HCT116 (cell line): ENCODE results near the gene ST14. TPM values are rescaled to one million over a fixed set of nuclear protein-coding genes. Genes with fewer than 3 reads are reported as not detected.

Experiments used
- ATAC-seq: fragments of 200-7000 bp; cut with Tn5 transposase; 2 replicates; pipeline ENCODE4 v1.9.1; 2020; ENCODE audit warnings: mild to moderate bottlenecking, moderate library complexity
- BruUV-seq: library from RNA; stranded (reverse); fragments of 400-500 nt; replicated peaks from 2 replicates; lab custom pipeline; 2021; lab: Mats Ljungman, UMichigan
- CTCF ChIA-PET: fragments of 300-600 bp; sonication (Branson Sonifier 250); formaldehyde crosslinking; loops from one replicate; lab custom pipeline; 2021; ENCODE audit warnings: antibody characterized with exemption; lab: Charles Lee
- POLR2A ChIA-PET: fragments of 300-600, 350-600 bp; sonication (Branson Sonifier 250); formaldehyde crosslinking; loops from one replicate; lab custom pipeline; 2021; ENCODE audit warnings: antibody characterized with exemption; lab: Charles Lee
- RAD21 ChIA-PET, 2 experiments: fragments of 300-600 bp; sonication (Branson Sonifier 250); formaldehyde crosslinking; loops; one replicate each; lab custom pipeline; 2023; ENCODE audit warnings: low total read pairs in 2 of 2; ENCODE audit not compliant: uncharacterized antibody in 2 of 2, unreplicated experiment in 2 of 2, low non-redundant PET in 1 of 2; lab: Charles Lee
- DNase-seq: peaks from one replicate; pipeline ENCODE4 v3.0.0-alpha.2; 2010; ENCODE audit warnings: low read depth, low spot score
- H2AFZ ChIP-seq: fragments of 200-600 bp; shearing (Covaris generic), sonication (generic); 2 replicates; pipeline ENCODE4 v1.6.1; 2017; ENCODE audit warnings: low read depth, mixed run types, mixed read lengths, antibody characterized with exemption, low read length; ENCODE audit not compliant: poor library complexity, severe bottlenecking
- H3K27ac ChIP-seq: 2 replicates; pipeline ENCODE4 v1.5.1; 2012; ENCODE audit warnings: low read depth, low read length
- H3K27me3 ChIP-seq: fragments of 200-600 bp; sonication (generic); 2 replicates; pipeline ENCODE4 v1.6.1; 2016; ENCODE audit warnings: mixed run types, low read length, mixed read lengths; ENCODE audit not compliant: insufficient read depth
- H3K36me3 ChIP-seq, 2 experiments: fragments of 200-500 bp in 1 of 2; fragments of 200-600 bp in 1 of 2; sonication (Bioruptor generic) in 1 of 2; sonication (generic) in 1 of 2; 2 replicates each; pipeline versions ENCODE4 v1.5.1 to v1.6.1; 2014 to 2016; ENCODE audit warnings: low read length in 2 of 2, inconsistent platforms in 1 of 2, mixed read lengths in 1 of 2, mixed run types in 1 of 2; ENCODE audit not compliant: insufficient read depth in 2 of 2, control insufficient read depth in 1 of 2
- H3K4me1 ChIP-seq, 2 experiments: fragments of 200-600 bp in 1 of 2; sonication (generic) in 1 of 2; 2 replicates each; pipeline versions ENCODE4 v1.5.1 to v1.6.1; 2012 to 2017; ENCODE audit warnings: low read length in 2 of 2, inconsistent platforms in 1 of 2, mild to moderate bottlenecking in 1 of 2, mixed read lengths in 1 of 2, mixed run types in 1 of 2, moderate library complexity in 1 of 2; ENCODE audit not compliant: insufficient read depth in 2 of 2, control insufficient read depth in 1 of 2
- H3K4me2 ChIP-seq: fragments of 200-600 bp; sonication (generic); 2 replicates; pipeline ENCODE4 v1.6.1; 2017; ENCODE audit warnings: mixed run types, low read length, mixed read lengths
- H3K4me3 ChIP-seq, 2 experiments: fragments of 200-600 bp in 1 of 2; sonication (generic) in 1 of 2; replicated peaks in 1 of 2; 2 replicates each; pipeline ENCODE4 v1.5.1; 2011 to 2016; ENCODE audit warnings: low read length in 2 of 2, control low read depth in 1 of 2, low read depth in 1 of 2, mild to moderate bottlenecking in 1 of 2, mixed read lengths in 1 of 2, mixed run types in 1 of 2
- H3K79me2 ChIP-seq: fragments of 200-600 bp; sonication (generic); 2 replicates; pipeline ENCODE4 v1.6.1; 2017; ENCODE audit warnings: mild to moderate bottlenecking, mixed run types, low read length, moderate library complexity, mixed read lengths; ENCODE audit not compliant: insufficient read depth
- H3K9ac ChIP-seq: fragments of 200-600 bp; sonication (generic); 2 replicates; pipeline ENCODE4 v1.6.1; 2016; ENCODE audit warnings: low read length, mixed read lengths
- H3K9me2 ChIP-seq: fragments of 200-600 bp; sonication (generic), shearing (Covaris generic); 2 replicates; pipeline ENCODE4 v1.6.1; 2017; ENCODE audit warnings: mixed run types, mild to moderate bottlenecking, moderate library complexity; ENCODE audit not compliant: insufficient read depth
- H3K9me3 ChIP-seq, 2 experiments: fragments of 200-500 bp in 1 of 2; fragments of 200-600 bp in 1 of 2; sonication (Bioruptor generic) in 1 of 2; sonication (generic) in 1 of 2; 2 replicates each; pipeline ENCODE4 v1.6.1; 2014 to 2017; ENCODE audit warnings: low read length in 2 of 2, mixed read lengths in 2 of 2, inconsistent platforms in 1 of 2, low read depth in 1 of 2, mild to moderate bottlenecking in 1 of 2, mixed run types in 1 of 2, moderate library complexity in 1 of 2; ENCODE audit not compliant: control insufficient read depth in 1 of 2, insufficient read depth in 1 of 2
- H4K20me1 ChIP-seq: fragments of 200-600 bp; sonication (generic), shearing (Covaris generic); 2 replicates; pipeline ENCODE4 v1.6.1; 2017; ENCODE audit warnings: mixed run types, mild to moderate bottlenecking, moderate library complexity; ENCODE audit not compliant: insufficient read depth
- ATF3 ChIP-seq: IDR thresholded peaks from 2 replicates; pipeline ENCODE4 v1.6.1; 2012
- CTCF ChIP-seq, 3 experiments: fragments of 200-600 bp in 1 of 3; sonication (generic) in 1 of 3; IDR thresholded peaks in 2 of 3; conservative IDR thresholded peaks in 1 of 3; 2 replicates each; pipeline ENCODE4 v1.5.1; 2012 to 2017; ENCODE audit warnings: low read depth in 2 of 3, low read length in 2 of 3, antibody characterized with exemption in 1 of 3, borderline replicate concordance in 1 of 3, control low read depth in 1 of 3, mild to moderate bottlenecking in 1 of 3, mixed read lengths in 1 of 3, mixed run types in 1 of 3, moderate library complexity in 1 of 3; ENCODE audit not compliant: insufficient read depth in 1 of 3
- EGR1 ChIP-seq: IDR thresholded peaks from 2 replicates; pipeline ENCODE4 v1.6.1; 2012; ENCODE audit warnings: low read depth
- EZH2 ChIP-seq: fragments of 200-600 bp; sonication (generic); IDR thresholded peaks from 2 replicates; pipeline ENCODE4 v1.6.1; 2017; ENCODE audit warnings: antibody characterized with exemption, mixed run types
- EZH2phosphoT487 ChIP-seq: fragments of 200-600 bp; IDR thresholded peaks from 2 replicates; pipeline ENCODE4 v1.6.1; 2018; ENCODE audit warnings: antibody characterized with exemption, borderline replicate concordance
- FOSL1 ChIP-seq: IDR thresholded peaks from 2 replicates; pipeline ENCODE4 v1.6.1; 2012; ENCODE audit warnings: low read depth
- JUND ChIP-seq: IDR thresholded peaks from 2 replicates; pipeline ENCODE4 v1.6.1; 2012
- POLR2A ChIP-seq: IDR thresholded peaks from 2 replicates; pipeline ENCODE4 v1.7.0; 2011; ENCODE audit warnings: borderline replicate concordance; ENCODE audit not compliant: insufficient read depth, insufficient read length; ENCODE audit errors: extremely low read depth
- POLR2AphosphoS5 ChIP-seq: IDR thresholded peaks from 2 replicates; pipeline ENCODE4 v1.6.1; 2011; ENCODE audit warnings: mild to moderate bottlenecking, low read depth, low read length, moderate library complexity
- RAD21 ChIP-seq: IDR thresholded peaks from 2 replicates; pipeline ENCODE4 v1.6.1; 2012; ENCODE audit warnings: low read depth, mild to moderate bottlenecking
- SRF ChIP-seq: IDR thresholded peaks from 2 replicates; pipeline ENCODE4 v1.6.1; 2012; ENCODE audit warnings: low read depth
- YY1 ChIP-seq: IDR thresholded peaks from 2 replicates; pipeline ENCODE4 v1.6.1; 2011; ENCODE audit warnings: low read length, low read depth, moderate library complexity, mild to moderate bottlenecking; ENCODE audit not compliant: insufficient replicate concordance; ENCODE audit errors: extremely low read depth
- ZFX ChIP-seq: fragments of 450-650 bp; IDR thresholded peaks from 2 replicates; pipeline ENCODE4 v1.6.1; 2017
- ZNF274 ChIP-seq: fragments of 200-500 bp; sonication (Bioruptor generic); IDR thresholded peaks from 2 replicates; pipeline ENCODE4 v1.6.1; 2014; ENCODE audit warnings: mild to moderate bottlenecking, low read depth, low read length, inconsistent platforms
- intact Hi-C: fragments of 100-400 bp; cut with micrococcal nuclease; formaldehyde crosslinking; loops from 2 replicates; pipeline ENCODE4 v1.10.0; 2022
- total RNA-seq: library from RNA; stranded (reverse); gene quantifications from one replicate; pipeline ENCODE4 v1.2.1, GENCODE V29; 2021; ENCODE audit not compliant: unreplicated experiment
- TF ChIP-seq, protein P1 (sequence below): IDR thresholded peaks from 2 replicates; pipeline ENCODE4 v1.6.1; 2012
- TF ChIP-seq, protein P2 (sequence below): IDR thresholded peaks from 2 replicates; pipeline ENCODE4 v1.6.1; 2012; ENCODE audit warnings: low read depth
- TF ChIP-seq, protein P3 (sequence below): IDR thresholded peaks from 2 replicates; pipeline ENCODE4 v1.6.1; 2011; ENCODE audit warnings: mild to moderate bottlenecking, low read length, moderate library complexity; ENCODE audit not compliant: insufficient replicate concordance; ENCODE audit errors: extremely low read depth

Gene ST14
- total RNA-seq, 1 experiment from 2014 or later: 107 TPM

- no peak for TF ChIP-seq EZH2
- no peak for TF ChIP-seq SRF
- TF ChIP-seq EZH2phosphoT487: no peak
- TF ChIP-seq ZNF274: no peak
- TF ChIP-seq FOSL1: no peak
- TF ChIP-seq YY1: no peak
- TF ChIP-seq POLR2AphosphoS5: no peak
- TF ChIP-seq POLR2A: no peak
- TF ChIP-seq RAD21: no peak
- TF ChIP-seq CTCF (IDR thresholded peaks at IDR 0.05 in 2 of 3, conservative IDR thresholded peaks at IDR 0.05 in 1 of 3; ENCODE audit: borderline replicate concordance in 1 of 3, insufficient read depth in 1 of 3, low read depth in 2 of 3, low read length in 2 of 3): no peak
- no peak for TF ChIP-seq EGR1
- TF ChIP-seq, protein P1, sequence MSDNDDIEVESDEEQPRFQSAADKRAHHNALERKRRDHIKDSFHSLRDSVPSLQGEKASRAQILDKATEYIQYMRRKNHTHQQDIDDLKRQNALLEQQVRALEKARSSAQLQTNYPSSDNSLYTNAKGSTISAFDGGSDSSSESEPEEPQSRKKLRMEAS: no peak
- no peak for TF ChIP-seq ZFX
- no peak for TF ChIP-seq ATF3
- TF ChIP-seq, protein P2, sequence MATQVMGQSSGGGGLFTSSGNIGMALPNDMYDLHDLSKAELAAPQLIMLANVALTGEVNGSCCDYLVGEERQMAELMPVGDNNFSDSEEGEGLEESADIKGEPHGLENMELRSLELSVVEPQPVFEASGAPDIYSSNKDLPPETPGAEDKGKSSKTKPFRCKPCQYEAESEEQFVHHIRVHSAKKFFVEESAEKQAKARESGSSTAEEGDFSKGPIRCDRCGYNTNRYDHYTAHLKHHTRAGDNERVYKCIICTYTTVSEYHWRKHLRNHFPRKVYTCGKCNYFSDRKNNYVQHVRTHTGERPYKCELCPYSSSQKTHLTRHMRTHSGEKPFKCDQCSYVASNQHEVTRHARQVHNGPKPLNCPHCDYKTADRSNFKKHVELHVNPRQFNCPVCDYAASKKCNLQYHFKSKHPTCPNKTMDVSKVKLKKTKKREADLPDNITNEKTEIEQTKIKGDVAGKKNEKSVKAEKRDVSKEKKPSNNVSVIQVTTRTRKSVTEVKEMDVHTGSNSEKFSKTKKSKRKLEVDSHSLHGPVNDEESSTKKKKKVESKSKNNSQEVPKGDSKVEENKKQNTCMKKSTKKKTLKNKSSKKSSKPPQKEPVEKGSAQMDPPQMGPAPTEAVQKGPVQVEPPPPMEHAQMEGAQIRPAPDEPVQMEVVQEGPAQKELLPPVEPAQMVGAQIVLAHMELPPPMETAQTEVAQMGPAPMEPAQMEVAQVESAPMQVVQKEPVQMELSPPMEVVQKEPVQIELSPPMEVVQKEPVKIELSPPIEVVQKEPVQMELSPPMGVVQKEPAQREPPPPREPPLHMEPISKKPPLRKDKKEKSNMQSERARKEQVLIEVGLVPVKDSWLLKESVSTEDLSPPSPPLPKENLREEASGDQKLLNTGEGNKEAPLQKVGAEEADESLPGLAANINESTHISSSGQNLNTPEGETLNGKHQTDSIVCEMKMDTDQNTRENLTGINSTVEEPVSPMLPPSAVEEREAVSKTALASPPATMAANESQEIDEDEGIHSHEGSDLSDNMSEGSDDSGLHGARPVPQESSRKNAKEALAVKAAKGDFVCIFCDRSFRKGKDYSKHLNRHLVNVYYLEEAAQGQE: no peak
- no peak for TF ChIP-seq JUND
- TF ChIP-seq, protein P3, sequence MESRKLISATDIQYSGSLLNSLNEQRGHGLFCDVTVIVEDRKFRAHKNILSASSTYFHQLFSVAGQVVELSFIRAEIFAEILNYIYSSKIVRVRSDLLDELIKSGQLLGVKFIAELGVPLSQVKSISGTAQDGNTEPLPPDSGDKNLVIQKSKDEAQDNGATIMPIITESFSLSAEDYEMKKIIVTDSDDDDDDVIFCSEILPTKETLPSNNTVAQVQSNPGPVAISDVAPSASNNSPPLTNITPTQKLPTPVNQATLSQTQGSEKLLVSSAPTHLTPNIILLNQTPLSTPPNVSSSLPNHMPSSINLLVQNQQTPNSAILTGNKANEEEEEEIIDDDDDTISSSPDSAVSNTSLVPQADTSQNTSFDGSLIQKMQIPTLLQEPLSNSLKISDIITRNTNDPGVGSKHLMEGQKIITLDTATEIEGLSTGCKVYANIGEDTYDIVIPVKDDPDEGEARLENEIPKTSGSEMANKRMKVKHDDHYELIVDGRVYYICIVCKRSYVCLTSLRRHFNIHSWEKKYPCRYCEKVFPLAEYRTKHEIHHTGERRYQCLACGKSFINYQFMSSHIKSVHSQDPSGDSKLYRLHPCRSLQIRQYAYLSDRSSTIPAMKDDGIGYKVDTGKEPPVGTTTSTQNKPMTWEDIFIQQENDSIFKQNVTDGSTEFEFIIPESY: no peak
- H3K9me2 ChIP-seq: no peaks in the 10 kb centered on the region
- CTCF ChIA-PET: no interaction called here
- no peak overlapping the region for H3K4me2 ChIP-seq
- DNase-seq (no peak), ATAC-seq (no peak)
- no peak overlapping the region for H3K4me3 ChIP-seq
- no TSS peak for BruUV-seq
- intact Hi-C loops: no loop called here
- H3K27ac ChIP-seq: no peak overlapping the region
- H4K20me1 ChIP-seq: 0 out of 2 replicates have a peak, but pooled peaks cover 3% of the 10 kb centered on the region
- H3K9me3 ChIP-seq: no peaks in the 10 kb centered on the region
- H3K9ac ChIP-seq: no peak overlapping the region
- no peaks in the 10 kb centered on the region for H3K27me3 ChIP-seq
- H3K4me1 ChIP-seq: no peaks in the 10 kb centered on the region
- H2AFZ ChIP-seq: no peak overlapping the region
- H3K36me3 ChIP-seq: peaks cover 0 to 15% of the 10 kb centered on the region in 2 experiments
- RAD21 ChIA-PET: no interaction called here
- H3K79me2 ChIP-seq: no peaks in the 10 kb centered on the region; the same call in 1 of the 2 replicates
- POLR2A ChIA-PET: no interaction called here
These were observed 44.9 kb upstream of the ST14 start for GRCh38 chr11:130114726-130115125.
